Spleen (tissue), 11 donors: Measurements from ENCODE around the gene NRARP. TPM values are rescaled to one million over a fixed set of nuclear protein-coding genes. Genes with fewer than 3 reads are reported as not detected.

ENCODE experiments used
- DNase-seq: peaks from one replicate; pipeline ENCODE4 v3.0.0-alpha.2; 2020
- H3K27ac ChIP-seq, 8 donors: fragments of 200-600 bp; sonication (generic) in 7 of 8; 1 replicate in 4 of 8; 2 replicates in 4 of 8; pipeline versions ENCODE4 v1.5.0 to v1.8.0; 2016 to 2021; ENCODE audit warnings: inconsistent platforms in 4 of 8, mild to moderate bottlenecking in 4 of 8, moderate library complexity in 1 of 8
- H3K27me3 ChIP-seq, 7 donors: fragments of 200-600 bp; sonication (generic) in 6 of 7; replicated peaks in 1 of 7; 1 replicate in 4 of 7; 2 replicates in 3 of 7; pipeline versions ENCODE4 v1.5.0 to v1.8.0; 2016 to 2021; ENCODE audit warnings: inconsistent platforms in 3 of 7, mild to moderate bottlenecking in 1 of 7
- H3K36me3 ChIP-seq, 6 donors: fragments of 200-600 bp; sonication (generic) in 5 of 6; 1 replicate in 4 of 6; 2 replicates in 2 of 6; pipeline versions ENCODE4 v1.5.0 to v1.8.0; 2016 to 2021; ENCODE audit warnings: inconsistent platforms in 2 of 6
- H3K4me1 ChIP-seq, 6 donors: fragments of 200-600 bp; sonication (generic) in 5 of 6; 1 replicate in 3 of 6; 2 replicates in 3 of 6; pipeline versions ENCODE4 v1.5.0 to v1.8.0; 2016 to 2021; ENCODE audit warnings: inconsistent platforms in 3 of 6
- H3K4me3 ChIP-seq, 8 donors: fragments of 200-600 bp; sonication (generic) in 7 of 8; 1 replicate in 4 of 8; 2 replicates in 4 of 8; pipeline versions ENCODE4 v1.5.0 to v1.8.0; 2016 to 2021; ENCODE audit warnings: inconsistent platforms in 4 of 8, mild to moderate bottlenecking in 4 of 8, moderate library complexity in 2 of 8
- H3K9me3 ChIP-seq, 8 donors: fragments of 200-600 bp; sonication (generic) in 7 of 8; 1 replicate in 4 of 8; 2 replicates in 4 of 8; pipeline versions ENCODE4 v1.5.0 to v1.8.0; 2016 to 2021; ENCODE audit warnings: inconsistent platforms in 4 of 8
- POLR2A ChIP-seq, 3 donors: fragments of 450-650 bp; IDR thresholded peaks; one replicate each; pipeline ENCODE4 v1.5.1; 2017; ENCODE audit warnings: antibody characterized with exemption in 3 of 3, mild to moderate bottlenecking in 1 of 3
- POLR2AphosphoS5 ChIP-seq, 3 donors: sonication (generic); formaldehyde crosslinking; IDR thresholded peaks; one replicate each; pipeline ENCODE4 v1.5.1; 2017; ENCODE audit warnings: antibody characterized with exemption in 3 of 3
- WGBS, 5 donors: extraction: QIAGEN DNeasy Blood & Tissue Kit in 3 of 5; methylation state at CpG; one replicate each; pipeline versions ENCODE4 v1.1.5 to v1.1.7; 2013 to 2018; 5-methylcytosine and 5-hydroxymethylcytosine counted together
- intact Hi-C: fragments of 100-400 bp; cut with DNase I; formaldehyde crosslinking; loops from one replicate; pipeline ENCODE4 v1.15.0; 2023; ENCODE audit warnings: low total_unique reads
- polyA plus RNA-seq, 3 donors: library from polyadenylated mRNA; stranded (reverse); fragments of 200-250 nt; gene quantifications; one replicate each; pipeline ENCODE4 v1.2.1, GENCODE V29; 2013
- total RNA-seq, 7 donors: library from RNA; depleted of rRNA in 3 of 7; stranded (reverse); fragments of >200 nt in 3 of 7; fragmentation: NEBNext Ultra II Directional in 4 of 7; extraction: Animal tissue kit (Norgen Biotek cat#: 25700) in 4 of 7; gene quantifications; one replicate each; pipeline versions ENCODE4 v1.1.0 to v1.2.1, GENCODE V29; 2016 to 2021
- TF ChIP-seq, protein P1 (sequence below), 11 experiments: fragments of 200-600 bp in 7 of 11; fragments of 450-650 bp in 4 of 11; sonication (generic) in 4 of 11; IDR thresholded peaks in 8 of 11; conservative IDR thresholded peaks in 3 of 11; 1 replicate in 7 of 11; 2 replicates in 4 of 11; pipeline versions ENCODE4 v1.4.0 to v1.8.0; 2016 to 2021; ENCODE audit warnings: antibody characterized with exemption in 11 of 11, inconsistent platforms in 4 of 11, mild to moderate bottlenecking in 1 of 11
- donor health status: healthy with polysubstance abuse.
- donor health status: DM: no; HTN: no; CAD: no; lungs with moderate emphysema.
- donor health status: DM: no; HTN: no; CAD: no.
- donor health status: Bipolar disorder and iron deficiency.
- donor health status: healthy.
- donor health status: DM: no; HTN: no; CAD: no.
- donor health status: DM: yes; HTN: yes; CAD: no.

Gene NRARP
- total and polyA plus RNA-seq, 10 donors, result 0.37 to 24.4 (median 8.0) TPM

DNA sequence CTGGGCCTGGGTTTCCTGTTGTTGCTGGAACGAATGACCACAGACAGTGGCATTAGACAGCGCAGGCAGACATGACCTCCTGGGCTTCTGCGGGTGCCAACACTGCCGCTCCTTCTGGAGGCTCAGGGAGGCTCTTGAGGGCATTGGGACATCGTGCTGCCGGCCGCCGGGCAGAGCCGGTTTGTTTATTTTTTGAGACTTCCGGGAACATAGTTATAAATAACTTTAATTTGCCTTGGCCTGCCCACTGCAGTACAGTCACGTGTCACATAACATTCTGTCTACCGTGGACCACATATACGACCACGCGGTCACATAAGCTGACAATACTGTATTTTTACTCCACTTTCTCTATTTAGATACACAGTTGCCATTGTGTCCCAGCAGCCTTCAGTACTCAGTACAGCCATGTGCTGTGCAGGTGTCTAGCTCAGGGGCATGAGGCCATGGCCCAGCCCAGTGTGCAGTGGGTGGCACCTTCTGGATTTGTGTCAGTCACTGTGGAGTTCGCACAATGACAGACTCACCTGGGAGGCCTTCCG, 32.8 kb downstream of the NRARP start:
- intact Hi-C loops, result no loop called here
- Histone ChIP-seq H3K27me3 (no peaks in the 10 kb centered on the region), H3K4me3 (peak overlapping the region in 5 of 8 donors; percentile 17 to 70 (median 24)), H3K27ac (peak overlapping the region in 6 of 8 donors; percentile 10 to 82 (median 70)), H3K4me1 (peaks cover 12 to 79% (median 36%) of the 10 kb centered on the region in 6 donors), H3K36me3 (peaks cover 0 to 96% (median 47%) of the 10 kb centered on the region in 6 donors), H3K9me3 (no peaks in the 10 kb centered on the region)
- WGBS, 5 donors, result 41 to 66% (median 62%) methylated on average over 17 of the region's 17 CpGs
- no peak for TF ChIP-seq POLR2A (IDR thresholded peaks at IDR 0.05)
- peak; percentile 47 to 72 (median 66) for TF ChIP-seq POLR2AphosphoS5 (IDR thresholded peaks at IDR 0.05)
- peak; percentile 76 for DNase-seq

DNA sequence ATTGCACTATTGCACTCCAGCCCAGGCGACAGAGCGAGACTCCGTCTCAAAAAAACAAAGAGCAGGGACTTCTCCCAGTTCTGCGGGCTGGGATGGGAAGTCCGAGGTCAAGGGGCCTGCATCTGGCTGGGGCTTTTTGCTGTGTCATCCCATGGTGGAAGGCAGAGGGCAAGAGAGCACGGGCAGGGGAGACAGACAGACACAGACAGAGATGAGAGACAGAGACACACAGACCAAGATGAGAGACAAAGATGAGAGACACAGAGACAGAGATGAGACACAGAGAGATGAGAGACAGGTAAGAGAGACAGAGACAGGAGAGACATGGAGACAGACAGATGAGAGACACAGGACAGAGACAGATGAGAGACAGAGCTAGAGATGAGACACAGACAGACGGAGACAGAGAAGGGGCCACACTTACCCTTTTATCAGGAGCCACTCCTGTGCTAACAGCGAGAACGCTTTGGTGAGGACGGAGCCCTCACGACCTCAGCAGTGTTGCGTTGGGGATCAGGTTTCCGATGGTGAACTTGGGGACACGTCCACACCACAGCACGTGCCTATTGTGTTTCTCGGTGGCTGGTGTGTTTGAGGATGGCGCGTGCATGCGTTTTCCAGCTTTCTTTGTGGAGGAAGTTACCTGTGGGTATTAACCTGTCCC, 33.4 kb downstream of the NRARP start:
- DNase-seq, result no peak
- Histone ChIP-seq H3K4me1 (peaks cover 12 to 73% (median 36%) of the 10 kb centered on the region in 6 donors), H3K4me3 (peak overlapping the region in 5 of 8 donors; percentile 17 to 70 (median 24)), H3K27me3 (no peaks in the 10 kb centered on the region), H3K27ac (peak overlapping the region in 7 of 8 donors; percentile 3 to 82 (median 70)), H3K36me3 (peaks cover 0 to 98% (median 54%) of the 10 kb centered on the region in 6 donors), H3K9me3 (no peaks in the 10 kb centered on the region)
- TF ChIP-seq, protein P1, sequence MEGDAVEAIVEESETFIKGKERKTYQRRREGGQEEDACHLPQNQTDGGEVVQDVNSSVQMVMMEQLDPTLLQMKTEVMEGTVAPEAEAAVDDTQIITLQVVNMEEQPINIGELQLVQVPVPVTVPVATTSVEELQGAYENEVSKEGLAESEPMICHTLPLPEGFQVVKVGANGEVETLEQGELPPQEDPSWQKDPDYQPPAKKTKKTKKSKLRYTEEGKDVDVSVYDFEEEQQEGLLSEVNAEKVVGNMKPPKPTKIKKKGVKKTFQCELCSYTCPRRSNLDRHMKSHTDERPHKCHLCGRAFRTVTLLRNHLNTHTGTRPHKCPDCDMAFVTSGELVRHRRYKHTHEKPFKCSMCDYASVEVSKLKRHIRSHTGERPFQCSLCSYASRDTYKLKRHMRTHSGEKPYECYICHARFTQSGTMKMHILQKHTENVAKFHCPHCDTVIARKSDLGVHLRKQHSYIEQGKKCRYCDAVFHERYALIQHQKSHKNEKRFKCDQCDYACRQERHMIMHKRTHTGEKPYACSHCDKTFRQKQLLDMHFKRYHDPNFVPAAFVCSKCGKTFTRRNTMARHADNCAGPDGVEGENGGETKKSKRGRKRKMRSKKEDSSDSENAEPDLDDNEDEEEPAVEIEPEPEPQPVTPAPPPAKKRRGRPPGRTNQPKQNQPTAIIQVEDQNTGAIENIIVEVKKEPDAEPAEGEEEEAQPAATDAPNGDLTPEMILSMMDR (IDR thresholded peaks at IDR 0.05 in 8 of 11, conservative IDR thresholded peaks at IDR 0.05 in 3 of 11), result peak in 1 of 11 experiments; percentile 4
- no peak for TF ChIP-seq POLR2A (IDR thresholded peaks at IDR 0.05)
- peak in 1 of 3 donors; percentile 10 for TF ChIP-seq POLR2AphosphoS5 (IDR thresholded peaks at IDR 0.05)
- 60 to 75% (median 70%) methylated on average over 19 of the region's 19 CpGs for WGBS, 5 donors
- intact Hi-C loops, result no loop called here

DNA sequence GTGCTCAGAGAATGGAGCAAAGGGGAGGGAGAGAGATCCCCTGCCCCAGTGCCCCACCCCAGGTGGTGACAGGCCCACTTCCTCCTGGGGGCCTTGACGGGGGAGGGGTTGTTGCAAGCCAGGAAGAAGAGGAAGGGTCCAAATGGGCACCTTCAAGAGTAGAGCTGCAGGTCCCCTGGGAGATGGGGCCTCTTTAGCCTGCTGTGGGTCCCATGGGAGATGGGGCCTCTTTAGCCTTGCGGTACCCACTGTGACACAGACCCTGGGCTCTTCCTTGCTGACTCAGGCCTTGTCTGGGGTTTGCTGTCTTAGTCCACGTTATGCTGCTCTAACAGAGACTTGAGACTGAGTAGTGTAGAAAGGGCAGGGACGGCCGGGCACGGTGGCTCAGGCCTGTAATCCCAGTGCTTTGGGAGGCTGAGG, 34.1 kb downstream of the NRARP start:
- Histone ChIP-seq H3K4me1 (peaks cover 12 to 69% (median 36%) of the 10 kb centered on the region in 6 donors), H3K27me3 (no peaks in the 10 kb centered on the region), H3K4me3 (peak overlapping the region in 2 of 8 donors; percentile 41 to 70), H3K36me3 (peaks cover 0 to 98% (median 52%) of the 10 kb centered on the region in 6 donors), H3K9me3 (no peaks in the 10 kb centered on the region), H3K27ac (peak overlapping the region in 6 of 8 donors; percentile 3 to 82 (median 70))
- DNase-seq, result peak; percentile 73
- whole genome bisulfite sequencing, 5 donors, result 62 to 68% (median 66%) methylated on average over 5 to 6 of the region's 6 CpGs
- intact Hi-C loops, result no loop called here
- no peak for TF ChIP-seq POLR2A (IDR thresholded peaks at IDR 0.05)
- peak in 1 of 3 donors; percentile 25 for TF ChIP-seq POLR2AphosphoS5 (IDR thresholded peaks at IDR 0.05)

- H3K36me3 ChIP-seq, result peaks cover 0 to 91% (median 41%) of the 10 kb centered on the region in 6 donors
- peak; percentile 78 for DNase-seq
- TF ChIP-seq, protein P1 (IDR thresholded peaks at IDR 0.05 in 8 of 11, conservative IDR thresholded peaks at IDR 0.05 in 3 of 11), result no peak
- peak in 1 of 3 donors; percentile 33 for TF ChIP-seq POLR2AphosphoS5 (IDR thresholded peaks at IDR 0.05)
- TF ChIP-seq POLR2A (IDR thresholded peaks at IDR 0.05), result no peak
Measured at GRCh38 chr9:137266585-137267453, 35.3 kb downstream of the NRARP start.

More at GRCh38 chr9:137266585-137267453, 35.3 kb downstream of the NRARP start:
- no peaks in the 10 kb centered on the region for H3K9me3 ChIP-seq
- WGBS, 5 donors, result 90 to 95% (median 90%) methylated on average over 28 to 34 of the region's 34 CpGs
- peaks cover 12 to 60% (median 36%) of the 10 kb centered on the region in 6 donors for H3K4me1 ChIP-seq
- intact Hi-C loops, result no loop called here
- no peaks in the 10 kb centered on the region for H3K27me3 ChIP-seq
- peak overlapping the region in 2 of 8 donors; percentile 14 to 70 for H3K27ac ChIP-seq
- no peak overlapping the region for H3K4me3 ChIP-seq
